ENCODE results near the gene ASIC2. TPM values are rescaled to one million over a fixed set of nuclear protein-coding genes. Genes with fewer than 3 reads are reported as not detected.
A peak's percentile ranks its signal among the peaks of the same experiment; 100 is the strongest.

Gene ASIC2
- total RNA-seq, 1 experiment from 2014 or later, result not detected

- Mint-ChIP-seq H3K9me3 (ENCODE audit: unreplicated experiment) (no peaks in the 10 kb centered on the region), H3K36me3 (ENCODE audit: insufficient read depth, unreplicated experiment) (no peaks in the 10 kb centered on the region), H3K4me1 (ENCODE audit: insufficient read depth, unreplicated experiment) (no peaks in the 10 kb centered on the region), H3K4me3 (ENCODE audit: unreplicated experiment) (no peak overlapping the region), H3K27me3 (ENCODE audit: insufficient read depth, unreplicated experiment) (no peaks in the 10 kb centered on the region), H3K27ac (ENCODE audit: low read depth, unreplicated experiment) (no peak overlapping the region)
- ChIA-PET POLR2A (no interaction called here), CTCF (interaction anchor here (0.5 to 1.7 kb wide), 3 partner anchors 18 to 127 kb away, joined by 3 to 4 read pairs (median 4); no protein-coding TSS in a partner anchor)
- TF ChIP-seq CTCF (IDR thresholded peaks at IDR 0.05; ENCODE audit: unreplicated experiment), result no peak
- DNase-seq (ENCODE audit: unreplicated experiment), result no peak
- intact Hi-C loops (cut with micrococcal nuclease), result no loop called here
- no TSS peak for BruUV-seq (replicated peaks)
Observed at GRCh38 chr17:33055746-33056145, 237.3 kb downstream of the ASIC2 start.

GRCh38 chr17:33055171-33055611 is 237.9 kb downstream of the ASIC2 start:
- Mint-ChIP-seq H3K27me3 (ENCODE audit: insufficient read depth, unreplicated experiment) (no peaks in the 10 kb centered on the region), H3K4me1 (ENCODE audit: insufficient read depth, unreplicated experiment) (no peaks in the 10 kb centered on the region), H3K36me3 (ENCODE audit: insufficient read depth, unreplicated experiment) (no peaks in the 10 kb centered on the region), H3K4me3 (ENCODE audit: unreplicated experiment) (no peak overlapping the region), H3K9me3 (ENCODE audit: unreplicated experiment) (no peaks in the 10 kb centered on the region), H3K27ac (ENCODE audit: low read depth, unreplicated experiment) (no peak overlapping the region)
- BruUV-seq (replicated peaks), result no TSS peak
- ChIA-PET CTCF (interaction anchor here (0.5 to 1.7 kb wide), 3 partner anchors 17 to 126 kb away, joined by 3 to 4 read pairs (median 4); no protein-coding TSS in a partner anchor), POLR2A (no interaction called here)
- TF ChIP-seq CTCF (IDR thresholded peaks at IDR 0.05; ENCODE audit: unreplicated experiment), result no peak
- DNase-seq (ENCODE audit: unreplicated experiment), result no peak
- intact Hi-C loops (cut with micrococcal nuclease), result no loop called here

GRCh38 chr17:33054412-33054811 is 238.7 kb downstream of the ASIC2 start:
- BruUV-seq (replicated peaks), result no TSS peak
- no peaks in the 10 kb centered on the region for H3K36me3 Mint-ChIP-seq (ENCODE audit: insufficient read depth, unreplicated experiment)
- H3K4me1 Mint-ChIP-seq (ENCODE audit: insufficient read depth, unreplicated experiment), result no peaks in the 10 kb centered on the region
- CTCF ChIA-PET, result interaction anchor here (0.5 to 1.7 kb wide), 6 partner anchors 9 to 192 kb away, joined by 3 to 4 read pairs (median 3); no protein-coding TSS in a partner anchor
- intact Hi-C loops (cut with micrococcal nuclease), result no loop called here
- POLR2A ChIA-PET, result no interaction called here
- no peak overlapping the region for H3K27ac Mint-ChIP-seq (ENCODE audit: low read depth, unreplicated experiment)
- H3K4me3 Mint-ChIP-seq (ENCODE audit: unreplicated experiment), result no peak overlapping the region
- TF ChIP-seq CTCF (IDR thresholded peaks at IDR 0.05; ENCODE audit: unreplicated experiment), result no peak
- no peaks in the 10 kb centered on the region for H3K9me3 Mint-ChIP-seq (ENCODE audit: unreplicated experiment)
- H3K27me3 Mint-ChIP-seq (ENCODE audit: insufficient read depth, unreplicated experiment), result no peaks in the 10 kb centered on the region
- no peak for DNase-seq (ENCODE audit: unreplicated experiment)

- intact Hi-C loops (cut with micrococcal nuclease), result no loop called here
- BruUV-seq (replicated peaks), result no TSS peak
Observed at GRCh38 chr17:33053676-33054075, 239.4 kb downstream of the ASIC2 start.

More at GRCh38 chr17:33053676-33054075, 239.4 kb downstream of the ASIC2 start:
- H3K36me3 Mint-ChIP-seq (ENCODE audit: insufficient read depth, unreplicated experiment), result no peaks in the 10 kb centered on the region
- H3K9me3 Mint-ChIP-seq (ENCODE audit: unreplicated experiment), result no peaks in the 10 kb centered on the region
- H3K27me3 Mint-ChIP-seq (ENCODE audit: insufficient read depth, unreplicated experiment), result no peaks in the 10 kb centered on the region
- no peak for DNase-seq (ENCODE audit: unreplicated experiment)
- TF ChIP-seq CTCF (IDR thresholded peaks at IDR 0.05; ENCODE audit: unreplicated experiment), result no peak
- no peak overlapping the region for H3K4me3 Mint-ChIP-seq (ENCODE audit: unreplicated experiment)
- no peaks in the 10 kb centered on the region for H3K4me1 Mint-ChIP-seq (ENCODE audit: insufficient read depth, unreplicated experiment)
- ChIA-PET CTCF (interaction anchor here (0.5 to 1.7 kb wide), 5 partner anchors 8 to 705 kb away, joined by 3 to 5 read pairs (median 3); no protein-coding TSS in a partner anchor), POLR2A (no interaction called here)
- H3K27ac Mint-ChIP-seq (ENCODE audit: low read depth, unreplicated experiment), result peak overlapping the region; percentile 5
